ENCODE results near the gene CCDC93.
A peak's percentile ranks its signal among the peaks of the same experiment; 100 is the strongest.
"Not testable (repeated sequence)": the region's sequence is repeated elsewhere in the genome, so short reads cannot be mapped to it uniquely, and the experiment has no call there.

CCDC93 gene

GRCh38 chr2:117956036-117956796, 57.7 kb downstream of the CCDC93 start:
- DNase-seq (ENCODE audit: low spot score) = no peak

- no peak for DNase-seq (ENCODE audit: low spot score)
These were observed 60.6 kb downstream of the CCDC93 start for GRCh38 chr2:117953231-117953630.

- no peak for DNase-seq (ENCODE audit: low spot score)
These were observed 61.2 kb downstream of the CCDC93 start for GRCh38 chr2:117952701-117953100.

GRCh38 chr2:117952228-117952627, 61.6 kb downstream of the CCDC93 start:
- DNase-seq (ENCODE audit: low spot score) = no peak

- DNase-seq (ENCODE audit: low spot score) = no peak
These were observed 64.1 kb downstream of the CCDC93 start for GRCh38 chr2:117949806-117950205.

- no peak for DNase-seq (ENCODE audit: low spot score)
These were observed 65.3 kb downstream of the CCDC93 start for GRCh38 chr2:117948615-117949014.

GRCh38 chr2:117945296-117945695, 68.6 kb downstream of the CCDC93 start:
- no peak for DNase-seq (ENCODE audit: low spot score)

GRCh38 chr2:117944816-117945215, 69.1 kb downstream of the CCDC93 start:
- DNase-seq (ENCODE audit: low spot score) = no peak

GRCh38 chr2:117943013-117943672, 70.7 kb downstream of the CCDC93 start:
- DNase-seq (ENCODE audit: low spot score) = no peak

- no peak for DNase-seq (ENCODE audit: low spot score)
These were observed 71.3 kb downstream of the CCDC93 start for GRCh38 chr2:117942551-117942950.

- DNase-seq (ENCODE audit: low spot score) = no peak
These were observed 72.2 kb downstream of the CCDC93 start for GRCh38 chr2:117941693-117942092.

- no peak for DNase-seq (ENCODE audit: low spot score)
These were observed 73.4 kb downstream of the CCDC93 start for GRCh38 chr2:117940436-117940835.

- DNase-seq (ENCODE audit: low spot score) = no peak
These were observed 75.3 kb downstream of the CCDC93 start for GRCh38 chr2:117938611-117939010.

- DNase-seq (ENCODE audit: low spot score) = peak; percentile 50
These were observed 76.9 kb downstream of the CCDC93 start for GRCh38 chr2:117936871-117937428.

GRCh38 chr2:117935954-117936353, 77.9 kb downstream of the CCDC93 start:
- no peak for DNase-seq (ENCODE audit: low spot score)

GRCh38 chr2:117935456-117935855, 78.4 kb downstream of the CCDC93 start:
- no peak for DNase-seq (ENCODE audit: low spot score)

- no peak for DNase-seq (ENCODE audit: low spot score)
These were observed 80.0 kb downstream of the CCDC93 start for GRCh38 chr2:117933884-117934354.

- no peak for DNase-seq (ENCODE audit: low spot score)
These were observed 81.9 kb downstream of the CCDC93 start for GRCh38 chr2:117931978-117932377.

GRCh38 chr2:117931266-117931665, 82.6 kb downstream of the CCDC93 start:
- DNase-seq (ENCODE audit: low spot score) = no peak

GRCh38 chr2:117930775-117931174, 83.1 kb downstream of the CCDC93 start:
- DNase-seq (ENCODE audit: low spot score) = no peak

GRCh38 chr2:117923471-117923870, 90.4 kb downstream of the CCDC93 start:
- DNase-seq (ENCODE audit: low spot score) = not testable (repeated sequence)

GRCh38 chr2:117921520-117921919, 92.3 kb downstream of the CCDC93 start:
- no peak for DNase-seq (ENCODE audit: low spot score)

- DNase-seq (ENCODE audit: low spot score) = no peak
These were observed 95.3 kb downstream of the CCDC93 start for GRCh38 chr2:117918608-117919007.

Measured in ecto neural progenitor cell (in vitro differentiated cells).